H1 (cell line): ENCODE data around the gene MAFB. TPM values are rescaled to one million over a fixed set of nuclear protein-coding genes. Genes with fewer than 3 reads are reported as not detected.

Source experiments
- CBX5 ChIP-seq: fragments of 300-800, 300-1000 bp; sonication (generic); IDR thresholded peaks from 2 replicates; pipeline ENCODE4 v1.7.1; 2016; ENCODE audit warnings: antibody characterized with exemption, low read length, low read depth
- CHD1 ChIP-seq: IDR thresholded peaks from 2 replicates; pipeline ENCODE4 v1.6.1; 2012; ENCODE audit warnings: low read depth, low read length, improper control_type of control experiment
- CHD7 ChIP-seq: fragments of 300-600 bp; sonication (generic); IDR thresholded peaks from 2 replicates; pipeline ENCODE4 v1.7.1; 2012; ENCODE audit warnings: low read length, moderate library complexity, mild to moderate bottlenecking, inconsistent platforms; ENCODE audit not compliant: insufficient replicate concordance
- GTF2F1 ChIP-seq: IDR thresholded peaks from 2 replicates; pipeline ENCODE4 v1.6.1; 2012; ENCODE audit warnings: low read depth, low read length, improper control_type of control experiment, borderline replicate concordance
- KDM5A ChIP-seq: fragments of 200-600 bp; IDR thresholded peaks from 2 replicates; pipeline ENCODE4 v1.7.1; 2012; ENCODE audit warnings: mild to moderate bottlenecking, low read length, inconsistent platforms, mixed read lengths
- MAX ChIP-seq: IDR thresholded peaks from 2 replicates; pipeline ENCODE4 v1.6.1; 2012; ENCODE audit warnings: inconsistent platforms
- RBBP5 ChIP-seq: IDR thresholded peaks from 2 replicates; pipeline ENCODE4 v1.7.1; 2012; ENCODE audit warnings: low read depth, mild to moderate bottlenecking, inconsistent platforms, low read length, moderate library complexity, borderline replicate concordance
- SIRT6 ChIP-seq: IDR thresholded peaks from one replicate; pipeline ENCODE4 v1.7.1; 2012; ENCODE audit warnings: low read length, inconsistent platforms
- polyA plus RNA-seq, 7 experiments: library from polyadenylated mRNA; depleted of rRNA in 3 of 7; stranded (reverse) in 5 of 7; unstranded in 2 of 7; fragments of >200 nt in 5 of 7; fragments of 200-250 nt in 2 of 7; gene quantifications; 1 replicate in 5 of 7; 2 replicates in 1 of 7; 4 replicates in 1 of 7; pipeline versions ENCODE4 v1.2.1 to v1.2.3, GENCODE V29; 2011 to 2013; ENCODE audit warnings: missing spikeins in 2 of 7, mixed read lengths in 2 of 7
- total RNA-seq: library from RNA; stranded (reverse); fragmentation: NEBNext Ultra II Directional; extraction: Animal tissue kit (Norgen Biotek cat#: 25700); gene quantifications from 2 replicates; pipeline ENCODE4 v1.2.1, GENCODE V29; 2021

Gene MAFB
- total and polyA plus RNA-seq, 2 of the 8 experiments (the other 6 are each of a cell fraction or from before 2014, with no cell fraction given) = 0.83 to 1.8 TPM

- no peak for TF ChIP-seq CHD7
- no peak for TF ChIP-seq KDM5A
- no peak for TF ChIP-seq RBBP5
- no peak for TF ChIP-seq CBX5
- no peak for TF ChIP-seq CHD1
- no peak for TF ChIP-seq SIRT6
- no peak for TF ChIP-seq MAX
- TF ChIP-seq GTF2F1 = no peak
Observed at GRCh38 chr20:40641202-40641601, 47.8 kb downstream of the MAFB start (continued).
